Femur (tissue), 1 donor: ENCODE results near the gene ZNF79.

Experiments
- DNase-seq: peaks from one replicate; pipeline ENCODE4 v3.0.0-alpha.2; 2017

Gene ZNF79

DNA sequence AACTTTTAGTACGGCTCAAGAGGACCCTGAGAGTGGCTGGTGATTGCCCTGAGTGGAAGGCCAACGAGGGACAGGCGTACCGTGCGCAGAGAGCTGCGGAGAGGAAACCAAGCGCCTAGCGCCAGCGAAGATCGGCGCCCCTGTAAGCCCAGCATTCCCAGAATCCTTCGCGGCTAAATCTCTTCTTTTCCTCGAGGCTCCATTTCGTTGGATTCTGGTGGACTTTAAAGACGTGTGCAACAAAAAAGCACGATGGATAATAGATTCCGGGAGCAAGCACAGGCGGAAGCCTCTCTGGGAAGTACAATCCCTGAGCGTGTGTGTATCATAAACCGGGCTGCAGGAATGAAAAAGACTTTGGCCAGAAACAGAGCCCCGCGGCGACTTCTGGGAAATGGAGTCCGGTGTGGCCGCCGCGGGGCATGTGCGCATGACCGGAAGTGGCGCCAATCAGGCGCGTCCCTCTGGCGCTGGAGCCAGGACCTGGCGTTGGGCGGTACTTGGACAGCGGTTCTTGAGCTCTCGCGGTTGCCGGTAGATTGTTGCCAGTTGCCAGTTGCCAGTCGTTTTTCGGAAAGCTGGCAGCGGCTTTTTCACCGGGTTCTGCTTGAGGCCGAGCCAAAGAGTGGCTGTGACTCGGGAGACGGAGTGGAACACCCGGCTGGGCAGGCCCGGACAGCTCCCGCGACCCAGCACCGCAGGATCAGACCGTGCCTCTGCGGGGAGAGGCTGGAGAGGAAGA lies at the start of gene ZNF79:
ZNF79 (plus strand) TSS at position 449 of the 742 bp plus-strand sequence. CDS start 406 bp downstream, outside the sequence.
- peak; percentile 97 for DNase-seq

GRCh38 chr9:127380479-127380878 lies 43.7 kb upstream of the ZNF79 start:
- no peak for DNase-seq

- DNase-seq = no peak
Measured at GRCh38 chr9:127382541-127382940, 41.6 kb upstream of the ZNF79 start.

DNA sequence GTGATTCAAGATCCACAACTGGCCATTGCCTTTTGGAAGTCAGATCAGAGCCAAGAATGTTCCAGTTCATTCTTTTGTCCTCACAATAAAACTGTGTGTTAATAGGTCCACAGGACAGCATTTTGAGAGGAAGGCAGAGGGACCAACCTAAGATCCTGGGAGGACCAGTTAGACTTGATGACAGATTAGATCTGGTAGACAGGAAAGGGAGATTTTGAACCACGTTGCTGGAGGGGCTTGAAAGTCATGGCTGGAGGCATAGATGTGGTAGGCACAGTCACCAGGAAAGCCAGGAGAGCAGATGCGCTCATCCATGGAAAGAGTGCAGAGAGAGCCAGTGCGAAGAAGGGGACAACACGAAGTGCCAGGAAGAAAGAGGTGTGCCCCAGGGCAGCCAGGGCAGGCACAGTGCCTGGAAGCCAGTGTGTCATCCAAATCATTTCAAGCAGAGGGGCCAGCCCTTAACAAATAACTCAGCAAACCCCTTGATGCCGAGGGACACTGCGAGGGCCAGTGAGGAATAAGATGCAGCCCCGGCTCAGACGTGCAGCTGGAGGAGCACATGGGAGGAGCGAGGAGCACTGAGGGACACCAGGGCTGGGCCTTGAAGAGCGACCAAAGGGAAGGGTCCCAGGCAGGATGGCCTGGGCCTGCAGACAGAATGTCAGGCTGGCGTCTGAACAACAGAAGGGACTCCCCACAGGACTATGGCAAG lies 40.0 kb upstream of the ZNF79 start:
- no peak for DNase-seq

- DNase-seq = no peak
Measured at GRCh38 chr9:127384901-127385300, 39.3 kb upstream of the ZNF79 start.

GRCh38 chr9:127386249-127386648 lies 37.9 kb upstream of the ZNF79 start:
- no peak for DNase-seq

DNA sequence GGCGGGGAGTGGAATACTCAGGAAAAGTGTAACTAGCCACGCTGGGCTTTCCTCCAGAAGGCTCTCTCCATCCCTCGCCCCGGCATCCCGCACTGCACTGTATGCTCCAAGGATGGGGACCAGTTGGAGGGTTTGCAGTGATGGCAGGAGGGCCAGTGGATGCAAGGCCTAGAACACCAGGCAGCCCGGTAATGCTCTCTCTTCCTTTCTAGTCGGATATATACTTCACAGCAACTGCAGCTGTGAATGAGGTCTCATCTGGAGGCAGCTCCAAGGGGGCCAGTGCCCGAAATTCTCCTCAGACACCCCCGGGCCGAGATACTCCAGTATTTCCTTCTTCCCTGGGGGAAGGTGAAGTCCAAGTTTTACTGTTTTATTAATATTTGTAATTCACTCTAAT lies 37.2 kb upstream of the ZNF79 start:
- no peak for DNase-seq

DNA sequence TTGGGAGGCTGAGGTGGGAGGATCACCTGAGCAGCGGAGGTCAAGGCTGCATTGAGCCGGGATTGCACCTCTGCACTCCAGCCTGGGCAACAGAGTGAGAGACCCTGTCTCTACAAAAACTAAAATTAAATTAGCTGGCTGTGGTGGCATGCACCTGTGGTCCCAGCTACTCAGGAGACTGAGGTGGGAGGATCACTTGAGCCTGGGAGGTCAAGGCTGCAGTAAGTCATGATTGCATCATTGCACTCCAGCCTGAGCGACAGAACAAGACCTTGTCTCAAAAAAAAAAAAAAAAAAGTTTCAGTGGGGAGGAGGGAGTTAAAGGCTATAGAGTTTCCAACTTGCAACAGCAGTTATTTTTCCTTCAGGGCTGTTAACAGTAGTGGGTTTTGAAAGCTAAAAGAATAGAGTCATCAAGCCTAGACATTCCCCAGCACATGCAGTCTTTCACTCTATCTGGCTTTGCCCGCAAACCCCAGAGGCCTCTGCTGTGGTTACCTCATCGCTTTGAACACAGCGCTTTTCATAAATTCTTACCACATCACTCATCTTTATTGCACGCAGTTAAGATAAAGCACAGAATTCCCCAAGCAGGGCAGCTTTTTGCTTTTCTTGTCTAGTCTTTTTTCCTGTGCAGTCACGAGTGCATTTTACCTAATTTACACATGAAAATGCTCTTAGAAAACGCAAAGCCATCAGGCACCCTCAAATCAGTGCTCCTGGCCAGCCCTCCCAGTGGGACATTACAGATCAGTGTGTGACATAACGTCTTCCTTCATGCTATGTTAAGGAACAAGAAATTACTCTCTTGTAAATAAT lies 35.9 kb upstream of the ZNF79 start:
- peak; percentile 63 for DNase-seq

GRCh38 chr9:127388856-127389238 lies 35.3 kb upstream of the ZNF79 start:
- no peak for DNase-seq

- no peak for DNase-seq
Measured at GRCh38 chr9:127389381-127390247, 34.6 kb upstream of the ZNF79 start.

DNA sequence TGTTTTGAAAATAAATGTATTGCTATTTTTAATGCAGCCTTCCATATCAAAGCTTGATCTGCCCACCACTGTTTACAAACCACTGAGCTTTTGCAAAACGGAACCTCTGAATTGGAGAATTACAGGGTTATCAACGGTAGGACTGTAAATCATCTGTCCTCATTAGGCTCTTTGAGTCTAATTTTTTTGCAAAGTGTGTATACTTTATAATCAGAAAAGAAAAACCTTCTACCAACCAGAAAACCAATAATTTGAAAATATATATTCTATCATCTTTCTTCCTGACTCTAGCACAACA lies 34.0 kb upstream of the ZNF79 start:
- DNase-seq = no peak

GRCh38 chr9:127390563-127390962 lies 33.6 kb upstream of the ZNF79 start:
- no peak for DNase-seq

DNA sequence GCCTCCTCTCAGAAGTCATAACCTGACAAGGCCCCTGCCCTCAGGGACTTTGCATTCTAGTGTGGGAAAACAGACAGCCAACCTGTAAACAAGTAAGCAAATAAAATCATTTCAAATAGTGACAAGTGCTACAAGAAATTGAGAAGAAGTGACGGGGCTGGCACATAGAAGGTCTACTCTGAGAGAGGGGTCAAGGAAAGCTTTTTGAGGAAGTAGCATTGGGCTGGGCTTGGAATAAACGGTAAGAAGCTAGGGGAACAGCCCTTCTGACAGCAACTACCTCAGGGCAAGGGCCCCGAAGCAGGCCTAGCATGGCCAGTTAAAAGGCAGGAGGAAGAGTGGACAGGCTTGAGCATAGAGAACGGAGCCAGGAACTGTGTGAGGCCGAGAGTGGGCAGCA lies 32.0 kb upstream of the ZNF79 start:
- DNase-seq = no peak

GRCh38 chr9:127392976-127393375 lies 31.2 kb upstream of the ZNF79 start:
- DNase-seq = no peak

GRCh38 chr9:127393645-127394044 lies 30.5 kb upstream of the ZNF79 start:
- DNase-seq = no peak

DNA sequence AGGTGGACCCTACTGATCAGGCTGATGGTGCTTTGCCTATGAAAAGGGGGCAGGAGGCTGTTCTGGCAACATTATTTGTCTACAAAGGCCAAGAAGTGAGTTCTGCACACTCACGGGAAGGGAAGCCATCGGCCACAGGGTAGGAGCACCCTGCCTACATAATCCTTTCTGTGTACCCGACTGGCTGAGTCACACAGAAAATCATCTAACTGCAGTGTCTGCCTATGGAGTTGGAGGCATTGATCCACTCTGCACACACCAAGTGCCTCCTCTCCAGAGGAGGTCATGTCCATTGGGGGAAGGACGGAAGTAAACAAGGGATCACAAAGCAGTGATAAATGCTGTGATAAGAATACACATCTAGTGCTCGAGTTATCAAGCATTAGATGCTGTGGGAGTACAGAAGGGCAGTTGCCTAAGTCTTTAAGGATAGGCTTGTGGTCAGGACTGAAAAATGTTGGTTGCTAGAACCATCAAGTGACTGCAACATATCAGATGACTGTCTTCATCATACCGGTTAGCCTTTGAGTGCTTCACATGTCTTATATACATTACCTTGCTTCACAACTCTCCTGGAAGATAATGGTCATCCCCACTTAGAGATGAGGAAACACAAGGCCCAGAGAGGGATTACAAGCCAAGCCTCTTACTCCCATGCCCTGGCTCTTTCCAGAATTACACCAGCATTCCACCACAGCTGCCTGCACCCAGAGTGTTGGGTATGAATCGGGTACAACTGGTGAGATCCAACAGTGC lies 28.5 kb upstream of the ZNF79 start:
- DNase-seq = no peak

GRCh38 chr9:127396253-127396807 lies 27.9 kb upstream of the ZNF79 start:
- DNase-seq = no peak

GRCh38 chr9:127396808-127397645 lies 27.2 kb upstream of the ZNF79 start, which contains the start of gene SLC2A8:
Gene SLC2A8, plus strand, starts transcription at chr9:127397169. Its CDS starts 62 bp downstream, at chr9:127397231.
- DNase-seq = peak; percentile 99

DNA sequence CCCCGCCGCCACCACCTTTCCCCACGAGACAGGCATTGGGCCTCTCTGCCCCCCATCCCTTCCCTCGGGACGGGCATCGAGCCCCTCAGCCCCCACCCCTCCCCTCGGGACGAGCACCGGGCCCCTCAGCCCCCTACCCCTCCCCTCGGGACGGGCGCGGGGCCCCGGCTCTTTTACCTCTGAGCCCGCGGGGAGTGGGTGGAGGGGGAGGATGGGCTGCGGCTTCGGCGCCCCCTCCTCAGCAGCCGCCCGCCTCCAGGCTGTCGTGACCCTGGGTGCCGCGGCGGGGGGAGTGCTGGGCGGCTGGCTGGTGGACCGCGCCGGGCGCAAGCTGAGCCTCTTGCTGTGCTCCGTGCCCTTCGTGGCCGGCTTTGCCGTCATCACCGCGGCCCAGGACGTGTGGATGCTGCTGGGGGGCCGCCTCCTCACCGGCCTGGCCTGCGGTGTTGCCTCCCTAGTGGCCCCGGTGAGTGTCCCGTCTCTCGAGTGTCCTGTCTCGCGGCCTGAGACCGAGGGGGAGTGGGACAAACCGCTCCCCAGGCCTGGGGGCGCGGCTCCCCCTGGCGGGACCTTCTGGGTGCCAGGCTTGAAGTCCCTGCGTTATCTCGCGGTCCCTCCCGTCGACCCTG lies 26.4 kb upstream of the ZNF79 start:
- peak; percentile 48 for DNase-seq

GRCh38 chr9:127398275-127398647 lies 25.9 kb upstream of the ZNF79 start:
- DNase-seq = no peak
